ENCODE data around the gene SCARF2.
"Not testable (repeated sequence)": the region's sequence is repeated elsewhere in the genome, so short reads cannot be mapped to it uniquely, and the experiment has no call there.

SCARF2 gene

GRCh38 chr22:20419664-20419951, 18.0 kb downstream of the SCARF2 start:
- DNase-seq (ENCODE audit: insufficient read length, low spot score) = no peak
- TF ChIP-seq, protein P1, sequence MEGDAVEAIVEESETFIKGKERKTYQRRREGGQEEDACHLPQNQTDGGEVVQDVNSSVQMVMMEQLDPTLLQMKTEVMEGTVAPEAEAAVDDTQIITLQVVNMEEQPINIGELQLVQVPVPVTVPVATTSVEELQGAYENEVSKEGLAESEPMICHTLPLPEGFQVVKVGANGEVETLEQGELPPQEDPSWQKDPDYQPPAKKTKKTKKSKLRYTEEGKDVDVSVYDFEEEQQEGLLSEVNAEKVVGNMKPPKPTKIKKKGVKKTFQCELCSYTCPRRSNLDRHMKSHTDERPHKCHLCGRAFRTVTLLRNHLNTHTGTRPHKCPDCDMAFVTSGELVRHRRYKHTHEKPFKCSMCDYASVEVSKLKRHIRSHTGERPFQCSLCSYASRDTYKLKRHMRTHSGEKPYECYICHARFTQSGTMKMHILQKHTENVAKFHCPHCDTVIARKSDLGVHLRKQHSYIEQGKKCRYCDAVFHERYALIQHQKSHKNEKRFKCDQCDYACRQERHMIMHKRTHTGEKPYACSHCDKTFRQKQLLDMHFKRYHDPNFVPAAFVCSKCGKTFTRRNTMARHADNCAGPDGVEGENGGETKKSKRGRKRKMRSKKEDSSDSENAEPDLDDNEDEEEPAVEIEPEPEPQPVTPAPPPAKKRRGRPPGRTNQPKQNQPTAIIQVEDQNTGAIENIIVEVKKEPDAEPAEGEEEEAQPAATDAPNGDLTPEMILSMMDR (IDR thresholded peaks at IDR 0.05; ENCODE audit: insufficient read depth, missing control alignments) = no peak
- no peak for FAIRE-seq

- TF ChIP-seq, protein P1 (IDR thresholded peaks at IDR 0.05; ENCODE audit: insufficient read depth, missing control alignments) = peak; percentile 72
- DNase-seq (ENCODE audit: insufficient read length, low spot score) (peak; percentile 72), FAIRE-seq (no peak)
Observed at GRCh38 chr22:20418211-20418788, 19.3 kb downstream of the SCARF2 start.

GRCh38 chr22:20415699-20416098, 21.9 kb downstream of the SCARF2 start:
- not testable (repeated sequence) for DNase-seq (ENCODE audit: insufficient read length, low spot score); FAIRE-seq

DNA sequence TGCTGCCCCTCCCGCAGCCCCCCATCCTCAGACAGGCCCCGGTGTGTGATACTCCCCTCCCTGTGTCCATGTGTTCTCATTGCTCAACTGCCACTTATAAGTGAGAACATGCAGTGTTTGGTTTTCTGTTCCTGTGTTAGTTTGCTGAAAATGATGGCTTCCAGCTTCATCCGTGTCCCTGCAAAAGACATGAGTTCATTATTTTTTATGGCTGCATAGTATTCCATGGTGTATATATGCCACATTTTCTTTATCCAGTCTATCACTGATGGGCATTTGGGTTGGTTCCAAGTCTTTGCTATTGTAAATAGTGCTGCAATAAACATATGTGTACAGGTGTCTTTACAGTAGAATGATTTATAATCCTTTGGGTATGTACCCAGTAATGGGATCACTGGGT, 22.4 kb downstream of the SCARF2 start:
- DNase-seq (ENCODE audit: insufficient read length, low spot score); FAIRE-seq: not testable (repeated sequence)

GRCh38 chr22:20414450-20414849, 23.2 kb downstream of the SCARF2 start:
- DNase-seq (ENCODE audit: insufficient read length, low spot score) (no peak), FAIRE-seq (no peak)
- TF ChIP-seq, protein P1 (IDR thresholded peaks at IDR 0.05; ENCODE audit: insufficient read depth, missing control alignments) = no peak

- no peak for DNase-seq (ENCODE audit: insufficient read length, low spot score)
- FAIRE-seq = no peak
- TF ChIP-seq, protein P1 (IDR thresholded peaks at IDR 0.05; ENCODE audit: insufficient read depth, missing control alignments) = no peak
Observed at GRCh38 chr22:20414059-20414440, 23.6 kb downstream of the SCARF2 start.

GRCh38 chr22:20413217-20414058, 24.2 kb downstream of the SCARF2 start:
- FAIRE-seq = no peak

More at GRCh38 chr22:20413217-20414058, 24.2 kb downstream of the SCARF2 start:
- no peak for DNase-seq (ENCODE audit: insufficient read length, low spot score)
- TF ChIP-seq, protein P1 (IDR thresholded peaks at IDR 0.05; ENCODE audit: insufficient read depth, missing control alignments) = no peak
